Endothelial cell of umbilical vein (primary cell): ENCODE results near the gene SEPTIN7. TPM values are rescaled to one million over a fixed set of nuclear protein-coding genes. Genes with fewer than 3 reads are reported as not detected.

Experiments
- BruUV-seq: library from RNA; stranded (reverse); fragments of 400-500 nt; replicated peaks from 2 replicates; lab custom pipeline; 2021; lab: Mats Ljungman, UMichigan
- CTCF ChIA-PET: fragments of 300-600, 350-600 bp; sonication (Branson Sonifier 250); formaldehyde crosslinking; loops from one replicate; lab custom pipeline; 2021; ENCODE audit warnings: antibody characterized with exemption, inconsistent platforms; lab: Charles Lee
- POLR2A ChIA-PET: fragments of 300-600, 350-600 bp; sonication (Branson Sonifier 250); formaldehyde crosslinking; loops from one replicate; lab custom pipeline; 2021; ENCODE audit warnings: antibody characterized with exemption, inconsistent platforms; lab: Charles Lee
- DNase-seq: peaks from one replicate; pipeline ENCODE4 v3.0.0-alpha.2; 2011; ENCODE audit warnings: low read depth, low spot score
- FAIRE-seq: peaks from 2 replicates; lab custom pipeline; 2011; peaks lifted over from hg19 to GRCh38; lab: Jason Lieb, UNC
- H2AFZ ChIP-seq: 2 replicates; pipeline ENCODE4 v1.6.0; 2012; ENCODE audit warnings: low read depth, low read length, control low read depth, inconsistent platforms
- H3K27ac ChIP-seq: 2 replicates; pipeline ENCODE4 v1.5.1; 2011; ENCODE audit warnings: low read depth, mild to moderate bottlenecking, control low read depth, low read length, moderate library complexity; ENCODE audit not compliant: insufficient read depth
- H3K27me3 ChIP-seq, 2 experiments: 2 replicates each; pipeline versions ENCODE4 v1.6.0 to v1.6.1; 2011; ENCODE audit warnings: low read length in 2 of 2, mixed read lengths in 1 of 2; ENCODE audit not compliant: control insufficient read depth in 2 of 2, insufficient read depth in 2 of 2
- H3K36me3 ChIP-seq, 2 experiments: 2 replicates in 1 of 2; 3 replicates in 1 of 2; pipeline ENCODE4 v1.5.1; 2011; ENCODE audit warnings: low read length in 2 of 2, mild to moderate bottlenecking in 1 of 2, moderate library complexity in 1 of 2; ENCODE audit not compliant: control insufficient read depth in 2 of 2, insufficient read depth in 2 of 2; ENCODE audit errors: extremely low read depth in 1 of 2
- H3K4me1 ChIP-seq: 3 replicates; pipeline ENCODE4 v1.5.1; 2011; ENCODE audit warnings: mild to moderate bottlenecking, low read length; ENCODE audit not compliant: control insufficient read depth, insufficient read depth; ENCODE audit errors: extremely low read depth
- H3K4me2 ChIP-seq: 2 replicates; pipeline ENCODE4 v1.6.1; 2011; ENCODE audit warnings: low read length, control low read depth, mixed read lengths; ENCODE audit not compliant: insufficient read depth
- H3K4me3 ChIP-seq, 3 experiments: fragments of 200-600 bp in 1 of 3; sonication (generic), shearing (Covaris generic) in 1 of 3; replicated peaks in 1 of 3; 2 replicates each; pipeline ENCODE4 v1.5.1; 2011 to 2016; ENCODE audit warnings: control low read depth in 3 of 3, low read length in 3 of 3, mild to moderate bottlenecking in 2 of 3, inconsistent platforms in 1 of 3, low read depth in 1 of 3, moderate library complexity in 1 of 3; ENCODE audit not compliant: insufficient read depth in 1 of 3
- H3K79me2 ChIP-seq: 2 replicates; pipeline ENCODE4 v1.6.0; 2012; ENCODE audit warnings: low read length, inconsistent platforms; ENCODE audit not compliant: control insufficient read depth, insufficient read depth
- H3K9ac ChIP-seq: replicated peaks from 2 replicates; pipeline ENCODE3; 2011; ENCODE audit warnings: low read length, control low read depth; ENCODE audit not compliant: insufficient read depth; ENCODE audit errors: extremely low read depth
- H3K9me1 ChIP-seq: replicated peaks from 3 replicates; pipeline ENCODE4 v1.6.0; 2011; ENCODE audit warnings: mild to moderate bottlenecking, low read length; ENCODE audit not compliant: control insufficient read depth, insufficient read depth; ENCODE audit errors: extremely low read depth
- H3K9me3 ChIP-seq: replicated peaks from 2 replicates; pipeline ENCODE4 v1.5.1; 2012; ENCODE audit warnings: low read length, inconsistent platforms; ENCODE audit not compliant: control insufficient read depth, insufficient read depth
- H4K20me1 ChIP-seq: replicated peaks from 2 replicates; pipeline ENCODE3; 2011; ENCODE audit warnings: mild to moderate bottlenecking, low read length; ENCODE audit not compliant: control insufficient read depth, insufficient read depth; ENCODE audit errors: extremely low read depth
- CTCF ChIP-seq, 2 donors: IDR thresholded peaks; 1 replicate in 1 of 2; 2 replicates in 1 of 2; pipeline ENCODE4 v1.5.1; 2011; ENCODE audit warnings: low read length in 2 of 2, mild to moderate bottlenecking in 2 of 2, moderate library complexity in 2 of 2, control low read depth in 1 of 2, inconsistent platforms in 1 of 2, low read depth in 1 of 2; ENCODE audit not compliant: insufficient read depth in 1 of 2; ENCODE audit errors: extremely low read depth in 1 of 2
- EZH2 ChIP-seq: IDR thresholded peaks from 2 replicates; pipeline ENCODE4 v1.6.1; 2012; ENCODE audit warnings: borderline replicate concordance, low read depth, mild to moderate bottlenecking, moderate library complexity, low read length, inconsistent platforms; ENCODE audit not compliant: severe bottlenecking
- FOS ChIP-seq: IDR thresholded peaks from 2 replicates; pipeline ENCODE4 v1.6.1; 2011; ENCODE audit warnings: mild to moderate bottlenecking, low read length, moderate library complexity, borderline replicate concordance; ENCODE audit not compliant: insufficient read depth
- GATA2 ChIP-seq: IDR thresholded peaks from 2 replicates; pipeline ENCODE4 v1.7.0; 2011; ENCODE audit warnings: low read depth, mild to moderate bottlenecking, moderate library complexity, mixed read lengths, low read length; ENCODE audit not compliant: insufficient read length, insufficient read depth
- JUN ChIP-seq: IDR thresholded peaks from 2 replicates; pipeline ENCODE4 v1.6.1; 2011; ENCODE audit warnings: borderline replicate concordance, low read depth; ENCODE audit not compliant: insufficient read length, insufficient read depth
- MAX ChIP-seq: IDR thresholded peaks from 2 replicates; pipeline ENCODE4 v1.6.1; 2011; ENCODE audit not compliant: insufficient read depth, insufficient read length
- MYC ChIP-seq: IDR thresholded peaks from one replicate; pipeline ENCODE4 v1.6.1; 2011; ENCODE audit warnings: mild to moderate bottlenecking, low read depth, low read length
- POLR2A ChIP-seq: IDR thresholded peaks from 2 replicates; pipeline ENCODE4 v1.6.1; 2012; ENCODE audit warnings: low read depth, mild to moderate bottlenecking, control low read depth, low read length
- POLR2AphosphoS5 ChIP-seq: IDR thresholded peaks from 2 replicates; pipeline ENCODE4 v1.6.1; 2012; ENCODE audit warnings: low read depth, mild to moderate bottlenecking, control low read depth, low read length, moderate library complexity; ENCODE audit not compliant: insufficient read depth
- dilution Hi-C: fragments of 300-500 bp; cut with MboI; formaldehyde crosslinking; loops from one replicate; pipeline ENCODE4 v1.15.0; 2019; ENCODE audit warnings: low sequenced_read_pairs; ENCODE audit not compliant: extremely low pct_ligation_motif_present
- intact Hi-C: fragments of 100-400 bp; cut with micrococcal nuclease; formaldehyde crosslinking; loops from one replicate; pipeline ENCODE4 v1.10.0; 2022
- polyA plus RNA-seq, 4 experiments: library from polyadenylated mRNA; depleted of rRNA in 3 of 4; stranded (reverse) in 3 of 4; unstranded in 1 of 4; fragments of >200 nt; gene quantifications; 2 replicates each; pipeline versions ENCODE4 v1.2.1 to v1.2.3, GENCODE V29; 2011 to 2012; ENCODE audit warnings: missing spikeins in 1 of 4
- total RNA-seq: library from RNA; stranded (reverse); gene quantifications from 2 replicates; pipeline ENCODE4 v1.2.3, GENCODE V29; 2021

SEPTIN7 gene
- total and polyA plus RNA-seq, 2 donors (not counting 3 experiments of a cell fraction or from before 2014, with no cell fraction given), result 73.6 to 228 TPM

- Histone ChIP-seq H3K4me2 (no peak overlapping the region), H2AFZ (no peak overlapping the region), H3K36me3 (no peaks in the 10 kb centered on the region), H4K20me1 (no peaks in the 10 kb centered on the region), H3K9me3 (no peaks in the 10 kb centered on the region), H3K27me3 (peaks cover 2 to 7% of the 10 kb centered on the region in 2 experiments), H3K4me3 (no peak overlapping the region), H3K9me1 (no peaks in the 10 kb centered on the region), H3K4me1 (no peaks in the 10 kb centered on the region), H3K27ac (no peak overlapping the region), H3K9ac (no peak overlapping the region), H3K79me2 (no peaks in the 10 kb centered on the region)
- intact Hi-C loops (no loop called here), dilution Hi-C loops (no loop called here)
- TF ChIP-seq MAX (no peak), EZH2 (no peak), FOS (no peak), MYC (no peak), POLR2A (no peak), POLR2AphosphoS5 (no peak)
- ChIA-PET CTCF (no interaction called here), POLR2A (no interaction called here)
- DNase-seq, result no peak
- no peak for FAIRE-seq
- no TSS peak for BruUV-seq
Measured at GRCh38 chr7:35758421-35758820, 42.4 kb upstream of the SEPTIN7 start.

GRCh38 chr7:35760143-35760745 lies 40.6 kb upstream of the SEPTIN7 start:
- no TSS peak for BruUV-seq
- dilution Hi-C loops, result no loop called here
- Histone ChIP-seq H2AFZ (no peak overlapping the region), H3K36me3 (no peaks in the 10 kb centered on the region), H3K4me2 (no peak overlapping the region), H3K9ac (no peak overlapping the region), H3K9me1 (no peaks in the 10 kb centered on the region), H3K27ac (no peak overlapping the region), H4K20me1 (no peaks in the 10 kb centered on the region), H3K4me3 (no peak overlapping the region), H3K9me3 (no peaks in the 10 kb centered on the region), H3K27me3 (peaks cover 2 to 4% of the 10 kb centered on the region in 2 experiments), H3K79me2 (no peaks in the 10 kb centered on the region), H3K4me1 (no peaks in the 10 kb centered on the region)
- ChIA-PET POLR2A (no interaction called here), CTCF (no interaction called here)
- intact Hi-C loops, result no loop called here
- no peak for TF ChIP-seq MAX
- no peak for TF ChIP-seq POLR2AphosphoS5
- no peak for TF ChIP-seq POLR2A
- no peak for TF ChIP-seq JUN
- no peak for TF ChIP-seq MYC
- no peak for TF ChIP-seq FOS
- no peak for TF ChIP-seq GATA2
- no peak for TF ChIP-seq CTCF (IDR thresholded peaks at IDR 0.05; ENCODE audit: extremely low read depth in 1 of 2, insufficient read depth in 1 of 2, low read depth in 1 of 2, low read length in 2 of 2)
- no peak for TF ChIP-seq EZH2
- no peak for FAIRE-seq
- no peak for DNase-seq
